Measurements from ENCODE around the gene RUSC1. TPM values are rescaled to one million over a fixed set of nuclear protein-coding genes. Genes with fewer than 3 reads are reported as not detected.
"Not testable (repeated sequence)": the region's sequence is repeated elsewhere in the genome, so short reads cannot be mapped to it uniquely, and the experiment has no call there.

The RUSC1 gene
- total RNA-seq, 4 donors from 2014 or later, result 7.4 to 11.5 (median 9.4) TPM

DNA sequence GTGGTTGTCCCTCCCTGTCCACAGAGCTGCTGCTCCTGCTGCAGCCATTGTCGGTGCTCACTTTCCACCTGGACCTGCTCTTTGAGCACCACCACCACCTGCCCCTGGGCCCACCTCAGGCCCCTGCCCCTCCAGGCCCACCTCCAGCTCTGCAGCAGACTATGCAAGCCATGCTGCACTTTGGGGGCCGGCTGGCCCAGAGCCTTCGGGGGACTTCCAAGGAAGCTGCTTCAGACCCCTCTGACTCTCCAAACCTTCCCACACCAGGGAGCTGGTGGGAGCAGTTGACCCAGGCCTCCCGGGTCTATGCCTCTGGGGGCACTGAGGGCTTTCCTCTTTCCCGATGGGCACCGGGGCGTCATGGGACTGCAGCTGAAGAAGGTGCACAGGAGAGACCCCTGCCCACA lies 5.9 kb downstream of the RUSC1 start:
- H3K9me3 ChIP-seq, result no peaks in the 10 kb centered on the region
- H3K4me1 ChIP-seq, result peaks cover 10 to 26% of the 10 kb centered on the region in 2 donors
- DNase-seq, result no peak
- TF ChIP-seq, protein P1, sequence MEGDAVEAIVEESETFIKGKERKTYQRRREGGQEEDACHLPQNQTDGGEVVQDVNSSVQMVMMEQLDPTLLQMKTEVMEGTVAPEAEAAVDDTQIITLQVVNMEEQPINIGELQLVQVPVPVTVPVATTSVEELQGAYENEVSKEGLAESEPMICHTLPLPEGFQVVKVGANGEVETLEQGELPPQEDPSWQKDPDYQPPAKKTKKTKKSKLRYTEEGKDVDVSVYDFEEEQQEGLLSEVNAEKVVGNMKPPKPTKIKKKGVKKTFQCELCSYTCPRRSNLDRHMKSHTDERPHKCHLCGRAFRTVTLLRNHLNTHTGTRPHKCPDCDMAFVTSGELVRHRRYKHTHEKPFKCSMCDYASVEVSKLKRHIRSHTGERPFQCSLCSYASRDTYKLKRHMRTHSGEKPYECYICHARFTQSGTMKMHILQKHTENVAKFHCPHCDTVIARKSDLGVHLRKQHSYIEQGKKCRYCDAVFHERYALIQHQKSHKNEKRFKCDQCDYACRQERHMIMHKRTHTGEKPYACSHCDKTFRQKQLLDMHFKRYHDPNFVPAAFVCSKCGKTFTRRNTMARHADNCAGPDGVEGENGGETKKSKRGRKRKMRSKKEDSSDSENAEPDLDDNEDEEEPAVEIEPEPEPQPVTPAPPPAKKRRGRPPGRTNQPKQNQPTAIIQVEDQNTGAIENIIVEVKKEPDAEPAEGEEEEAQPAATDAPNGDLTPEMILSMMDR (IDR thresholded peaks at IDR 0.05 in 4 of 5, conservative IDR thresholded peaks at IDR 0.05 in 1 of 5), result no peak
- TF ChIP-seq POLR2A (IDR thresholded peaks at IDR 0.05), result no peak
- H3K36me3 ChIP-seq, result peaks cover 0 to 23% of the 10 kb centered on the region in 2 donors
- no peak overlapping the region for H3K4me3 ChIP-seq
- in situ Hi-C loops (cut with MboI; ENCODE audit: low sequenced_read_pairs in 4 of 4) (no loop called here), intact Hi-C loops (cut with DNase I; ENCODE audit: low total_unique reads) (no loop called here)
- ATAC-seq, result no peak
- H3K27me3 ChIP-seq, result no peaks in the 10 kb centered on the region
- H3K27ac ChIP-seq, result no peak overlapping the region

DNA sequence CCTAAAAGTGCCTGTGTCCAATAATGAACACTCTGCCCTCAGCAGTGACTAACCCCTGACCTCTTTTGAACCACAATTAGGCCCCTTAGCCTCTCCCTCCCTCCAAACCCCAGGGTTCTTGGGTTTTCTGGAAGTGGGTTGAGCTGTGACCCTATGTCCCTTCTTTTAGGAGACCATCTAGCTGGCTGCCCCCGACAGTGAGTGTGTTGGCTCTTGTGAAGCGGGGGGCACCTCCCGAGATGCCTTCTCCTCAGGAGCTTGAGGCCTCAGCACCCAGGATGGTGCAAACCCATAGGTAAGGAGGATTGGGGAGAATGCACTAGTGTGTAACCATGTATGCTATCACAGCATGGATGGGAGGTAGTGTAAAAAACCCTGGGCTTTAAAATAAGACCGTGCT lies 7.3 kb downstream of the RUSC1 start:
- Histone ChIP-seq H3K4me1 (peaks cover 0 to 13% of the 10 kb centered on the region in 2 donors), H3K4me3 (no peak overlapping the region), H3K36me3 (peaks cover 0 to 24% of the 10 kb centered on the region in 2 donors), H3K27ac (no peak overlapping the region), H3K27me3 (no peaks in the 10 kb centered on the region), H3K9me3 (no peaks in the 10 kb centered on the region)
- intact Hi-C loops (cut with DNase I; ENCODE audit: low total_unique reads), result no loop called here
- DNase-seq (no peak), ATAC-seq (no peak)
- TF ChIP-seq POLR2A (IDR thresholded peaks at IDR 0.05), result no peak
- TF ChIP-seq, protein P1 (IDR thresholded peaks at IDR 0.05 in 4 of 5, conservative IDR thresholded peaks at IDR 0.05 in 1 of 5), result no peak
- in situ Hi-C loops (cut with MboI; ENCODE audit: low sequenced_read_pairs in 4 of 4), result no loop called here

DNA sequence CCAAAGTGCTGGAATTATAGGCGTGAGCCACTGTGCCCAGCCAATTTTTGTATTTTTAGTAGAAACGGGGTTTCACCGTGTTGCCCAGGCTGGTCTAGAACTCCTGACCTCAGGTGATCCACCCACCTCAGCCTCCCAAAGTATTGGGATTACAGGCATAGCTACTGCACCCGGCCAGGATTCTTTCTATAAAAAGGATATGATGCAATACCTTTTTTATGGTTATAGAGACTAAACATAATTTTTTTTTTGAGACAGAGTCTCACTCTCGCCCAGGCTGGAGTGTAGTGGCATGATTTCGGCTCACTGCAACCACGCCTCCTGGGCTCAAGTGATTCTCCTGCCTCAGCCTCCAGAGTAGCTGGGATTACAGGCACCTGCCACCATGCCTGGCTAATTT lies 8.2 kb downstream of the RUSC1 start:
- H3K27ac ChIP-seq; in situ Hi-C loops (cut with MboI; ENCODE audit: low sequenced_read_pairs in 4 of 4); H3K9me3 ChIP-seq; ATAC-seq; H3K27me3 ChIP-seq; H3K4me3 ChIP-seq; intact Hi-C loops (cut with DNase I; ENCODE audit: low total_unique reads); DNase-seq: not testable (repeated sequence)
- H3K4me1 ChIP-seq, result peaks cover 0 to 12% of the 10 kb centered on the region in 2 donors
- H3K36me3 ChIP-seq, result peaks cover 0 to 24% of the 10 kb centered on the region in 2 donors

DNA sequence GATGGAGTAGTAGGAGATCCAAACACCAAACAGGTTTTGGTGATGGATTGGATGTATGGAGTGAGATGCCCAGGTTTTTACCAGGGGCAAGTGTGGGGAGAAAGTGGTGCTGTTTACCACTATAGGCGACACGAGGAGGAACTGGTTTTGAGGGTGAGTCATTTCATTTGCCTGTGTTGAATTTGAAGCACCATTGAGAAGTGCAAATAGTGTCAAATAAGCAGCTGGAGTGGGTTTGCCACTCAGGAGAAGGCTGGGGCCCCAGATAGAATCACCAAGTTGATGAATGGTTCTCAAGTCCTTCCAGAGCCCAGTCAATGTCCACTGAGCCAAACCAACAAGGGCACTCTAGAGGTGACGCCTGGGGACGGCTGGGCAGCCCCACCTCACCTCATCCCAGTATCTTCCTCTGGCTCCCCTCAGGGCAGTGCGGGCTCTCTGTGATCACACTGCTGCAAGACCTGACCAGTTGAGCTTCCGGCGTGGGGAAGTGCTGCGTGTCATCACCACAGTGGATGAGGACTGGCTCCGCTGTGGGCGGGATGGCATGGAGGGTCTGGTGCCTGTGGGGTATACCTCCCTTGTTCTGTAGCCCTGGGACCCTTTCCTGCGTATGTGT lies 9.4 kb downstream of the RUSC1 start:
- in situ Hi-C loops (cut with MboI; ENCODE audit: low sequenced_read_pairs in 4 of 4) (no loop called here), intact Hi-C loops (cut with DNase I; ENCODE audit: low total_unique reads) (no loop called here)
- Histone ChIP-seq H3K27me3 (no peaks in the 10 kb centered on the region), H3K27ac (no peak overlapping the region), H3K4me3 (no peak overlapping the region), H3K4me1 (peaks cover 0 to 5% of the 10 kb centered on the region in 2 donors), H3K36me3 (peaks cover 0 to 31% of the 10 kb centered on the region in 2 donors), H3K9me3 (no peaks in the 10 kb centered on the region)
- TF ChIP-seq POLR2A (IDR thresholded peaks at IDR 0.05), result no peak
- TF ChIP-seq, protein P1 (IDR thresholded peaks at IDR 0.05 in 4 of 5, conservative IDR thresholded peaks at IDR 0.05 in 1 of 5), result no peak
- DNase-seq, result no peak
- ATAC-seq, result no peak

DNA sequence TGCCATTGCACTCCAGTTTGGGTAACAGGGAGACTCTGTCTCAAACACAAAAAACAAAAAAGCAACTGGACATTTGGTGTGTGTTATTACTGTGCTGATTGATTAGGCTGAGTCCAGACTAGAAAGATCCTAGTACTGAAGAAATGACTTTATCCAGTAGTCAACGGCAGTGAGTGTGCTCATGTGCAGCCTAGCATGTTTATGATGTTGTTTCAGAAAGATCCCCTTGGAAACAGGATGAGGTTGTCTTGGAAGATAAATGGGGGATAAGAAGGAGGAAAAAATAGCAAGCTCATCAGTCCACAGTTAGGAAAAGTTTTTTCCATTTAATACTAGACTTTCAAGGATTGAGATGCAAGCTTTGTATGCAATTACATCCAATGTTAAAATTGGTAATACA lies 14.3 kb downstream of the RUSC1 start:
- DNase-seq (no peak), ATAC-seq (no peak)
- intact Hi-C loops (cut with DNase I; ENCODE audit: low total_unique reads), result no loop called here
- no peaks in the 10 kb centered on the region for H3K9me3 ChIP-seq
- no peak overlapping the region for H3K4me3 ChIP-seq
- no peaks in the 10 kb centered on the region for H3K27me3 ChIP-seq
- H3K4me1 ChIP-seq, result no peaks in the 10 kb centered on the region
- H3K27ac ChIP-seq, result no peak overlapping the region
- in situ Hi-C loops (cut with MboI; ENCODE audit: low sequenced_read_pairs in 4 of 4), result no loop called here
- TF ChIP-seq POLR2A (IDR thresholded peaks at IDR 0.05), result no peak
- TF ChIP-seq, protein P1 (IDR thresholded peaks at IDR 0.05 in 4 of 5, conservative IDR thresholded peaks at IDR 0.05 in 1 of 5), result no peak
- H3K36me3 ChIP-seq, result peaks cover 0 to 70% of the 10 kb centered on the region in 2 donors

Data from gastrocnemius medialis (tissue), 4 donors.